Islet of Langerhans (tissue), 1 donor: ENCODE measurements around the gene ABHD2.

Source experiments
- FAIRE-seq: peaks from one replicate; lab custom pipeline; 2011; peaks lifted over from hg19 to GRCh38; lab: Jason Lieb, UNC

Gene ABHD2

GRCh38 chr15:89196994-89197393, 108.7 kb downstream of the ABHD2 start:
- FAIRE-seq, result no peak

- no peak for FAIRE-seq
These were observed 109.3 kb downstream of the ABHD2 start for GRCh38 chr15:89197503-89197971.

- no peak for FAIRE-seq
These were observed 109.9 kb downstream of the ABHD2 start for GRCh38 chr15:89198196-89198595.

DNA sequence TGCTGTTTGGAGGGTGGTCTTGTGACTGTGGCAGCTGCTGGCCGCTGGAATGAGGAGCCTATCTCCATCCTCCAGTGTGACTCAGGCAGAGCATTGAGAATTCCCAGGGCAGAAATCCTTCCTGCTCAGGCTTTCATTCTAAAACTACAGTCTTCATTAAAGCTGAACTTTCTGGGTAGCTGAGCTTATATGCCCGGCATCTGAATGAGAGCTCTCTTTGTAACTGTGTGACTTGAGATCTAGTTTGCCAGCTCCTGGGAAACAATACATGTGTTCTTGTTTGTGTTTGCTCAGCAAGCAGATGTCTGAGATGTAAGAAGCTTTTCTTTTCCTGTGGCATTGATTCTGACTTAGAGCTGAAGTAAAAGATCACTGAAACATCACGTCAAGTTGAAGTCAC, 110.7 kb downstream of the ABHD2 start:
- no peak for FAIRE-seq

DNA sequence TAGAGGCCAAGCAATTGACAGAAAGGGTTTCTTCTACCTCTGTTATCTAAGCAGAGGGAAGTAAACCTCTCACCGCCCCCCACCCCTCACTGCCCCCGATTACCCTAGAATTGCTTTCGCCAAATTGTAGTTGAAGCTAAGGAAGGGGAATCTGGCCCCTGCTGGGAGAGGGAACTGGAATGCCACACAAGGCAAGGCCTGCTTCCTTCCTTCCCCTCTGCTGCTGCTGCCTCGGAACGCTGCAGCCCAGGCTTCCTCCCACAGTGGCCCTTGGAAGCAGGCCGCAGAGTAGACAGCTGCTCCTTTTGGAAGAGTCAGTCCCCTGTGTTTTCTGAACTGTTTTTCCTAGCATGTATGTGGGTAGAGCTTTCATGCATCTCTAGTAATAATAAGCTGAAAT, 111.5 kb downstream of the ABHD2 start:
- no peak for FAIRE-seq

- FAIRE-seq, result no peak
These were observed 111.9 kb downstream of the ABHD2 start for GRCh38 chr15:89200182-89200581.

GRCh38 chr15:89201465-89202005, 113.3 kb downstream of the ABHD2 start:
- no peak for FAIRE-seq

DNA sequence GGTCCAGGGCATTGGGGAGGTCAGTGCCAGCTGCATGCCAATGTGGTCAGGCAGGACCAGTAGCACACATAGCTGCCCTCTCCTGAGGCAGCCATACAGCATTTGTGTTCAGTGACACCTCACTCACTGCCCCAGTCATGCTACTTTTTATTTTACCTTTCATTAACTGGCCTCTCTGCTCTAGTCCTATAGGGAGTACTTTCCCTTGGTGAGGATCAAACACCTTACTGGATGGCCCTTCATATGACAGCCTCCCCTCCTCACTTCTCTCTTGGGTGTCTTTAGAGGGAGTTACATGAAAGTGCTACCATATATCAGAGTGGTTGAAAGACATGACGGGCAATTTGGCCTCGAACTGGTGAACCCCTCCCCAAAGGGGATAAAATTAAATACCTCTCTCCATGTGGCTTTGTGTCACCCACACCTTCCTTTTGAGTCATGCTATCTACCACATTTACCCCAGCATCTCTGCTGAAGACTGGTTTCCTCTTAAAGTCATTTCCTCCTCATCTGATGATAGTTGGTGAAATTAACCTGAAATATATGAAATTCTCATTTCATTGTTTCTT, 115.5 kb downstream of the ABHD2 start:
- no peak for FAIRE-seq

DNA sequence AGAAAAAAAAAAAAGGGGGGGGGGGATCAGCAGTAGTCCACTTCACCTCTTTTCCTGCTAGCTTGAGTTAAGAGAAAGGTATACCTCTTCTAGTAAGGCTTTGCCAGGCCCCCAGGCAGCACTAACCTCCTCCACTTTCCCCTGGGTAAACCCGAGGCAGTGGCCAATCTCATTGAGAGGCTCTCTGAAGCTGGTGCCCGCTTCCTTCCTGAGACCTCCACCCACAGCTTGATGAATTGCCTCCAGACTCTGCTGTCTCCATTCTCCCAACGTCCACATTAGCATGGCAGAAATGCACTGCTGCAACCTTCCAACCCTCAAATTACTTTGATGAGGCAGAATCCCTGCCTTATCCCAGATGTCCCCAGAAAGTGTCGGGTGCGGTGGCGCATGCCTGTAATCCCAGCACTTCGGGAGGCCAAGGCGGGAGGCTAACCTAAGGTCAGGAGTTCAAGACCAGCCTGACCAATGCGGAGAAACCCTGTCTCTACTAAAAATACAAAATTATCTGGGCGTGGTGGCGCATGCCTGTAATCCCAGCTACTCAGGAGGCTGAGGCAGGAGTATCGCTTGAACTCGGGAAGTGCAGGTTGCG, 117.8 kb downstream of the ABHD2 start:
- no peak for FAIRE-seq

- FAIRE-seq, result no peak
These were observed 118.7 kb downstream of the ABHD2 start for GRCh38 chr15:89206908-89207331.

DNA sequence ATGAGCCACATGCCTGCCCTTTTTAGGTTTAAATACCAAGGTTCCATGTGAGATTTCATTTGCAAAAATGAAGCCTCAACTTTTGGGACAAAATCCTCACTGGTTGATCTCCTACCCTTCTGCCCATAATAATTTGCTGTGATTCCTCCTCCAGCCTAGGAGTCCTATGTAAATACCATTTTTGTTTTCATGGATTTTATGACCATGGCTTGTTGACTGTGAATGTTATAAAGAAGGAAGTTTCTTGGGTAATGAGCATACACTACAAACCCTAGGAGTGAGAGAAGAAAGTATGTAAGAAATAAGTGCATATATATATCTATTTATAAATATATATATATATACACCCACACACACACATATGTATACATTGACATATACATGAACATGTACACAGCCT, 120.0 kb downstream of the ABHD2 start:
- no peak for FAIRE-seq

GRCh38 chr15:89209057-89209456, 120.8 kb downstream of the ABHD2 start:
- no peak for FAIRE-seq

DNA sequence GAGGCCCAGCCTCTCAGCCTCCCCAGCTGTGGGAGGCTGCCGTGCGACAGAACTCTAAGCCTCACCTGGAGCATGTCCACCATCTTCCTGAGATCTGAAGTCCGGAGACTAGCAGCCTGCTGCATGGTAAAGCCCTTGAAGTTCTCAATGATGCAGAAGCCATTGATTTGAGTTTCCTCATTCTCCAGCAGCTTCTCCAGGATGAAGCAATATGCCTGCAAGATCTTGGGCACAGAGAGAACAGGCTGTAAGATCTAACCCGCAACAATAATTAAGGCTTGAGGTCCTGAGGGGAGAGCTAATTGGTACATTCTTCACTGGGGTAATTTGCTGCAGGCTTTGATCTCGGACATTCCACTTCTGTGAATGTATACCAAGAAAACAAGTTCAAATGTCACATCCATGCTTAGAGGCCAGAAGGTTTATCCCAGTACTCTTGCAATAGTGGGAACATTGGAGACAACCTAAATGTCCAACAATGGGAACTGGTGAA, 123.5 kb downstream of the ABHD2 start:
- FAIRE-seq, result no peak

- no peak for FAIRE-seq
These were observed 127.4 kb downstream of the ABHD2 start for GRCh38 chr15:89215627-89216026.

- no peak for FAIRE-seq
These were observed 128.8 kb downstream of the ABHD2 start for GRCh38 chr15:89217031-89217430.

- no peak for FAIRE-seq
These were observed 129.6 kb downstream of the ABHD2 start for GRCh38 chr15:89217686-89218376.

DNA sequence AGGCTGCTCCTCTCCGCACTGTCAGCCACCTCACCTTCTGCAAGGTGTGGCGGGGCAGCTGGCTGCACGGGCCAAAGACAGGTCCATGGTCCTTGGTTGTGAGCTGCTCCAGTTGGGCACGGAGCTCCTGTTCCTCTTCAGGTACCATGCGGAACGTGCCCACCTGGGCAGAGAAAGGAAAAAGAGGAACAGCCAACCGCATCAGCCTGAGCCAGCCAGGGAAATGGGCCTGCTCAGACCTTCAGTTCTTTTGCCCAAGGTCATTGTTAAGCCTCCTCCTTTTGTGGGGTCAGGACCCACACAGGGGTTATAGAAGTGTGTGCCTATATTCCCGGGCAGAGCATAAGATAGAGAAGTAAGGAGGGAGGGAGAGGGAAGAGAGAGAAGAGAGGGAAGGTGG, 130.3 kb downstream of the ABHD2 start:
- FAIRE-seq, result no peak

DNA sequence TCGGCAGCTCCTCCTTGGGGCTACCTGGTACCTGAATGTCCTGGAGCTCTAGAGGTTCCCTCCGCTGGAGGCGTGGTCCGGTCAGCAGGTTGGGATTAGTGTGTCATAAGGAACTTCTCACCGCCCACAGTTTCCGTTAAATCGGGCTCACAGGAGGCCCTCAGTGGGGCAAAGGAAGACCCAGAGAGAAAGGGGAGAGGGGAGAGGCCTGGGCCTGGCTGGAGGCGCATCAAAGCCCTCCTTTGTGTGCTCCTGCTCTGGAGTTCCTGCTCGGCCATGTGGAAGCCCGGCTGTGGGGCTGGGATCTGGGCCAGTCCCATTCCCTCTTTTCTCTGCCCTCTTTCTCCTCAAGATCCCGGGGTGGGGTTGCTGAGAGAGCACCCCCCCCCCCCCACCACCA, 133.3 kb downstream of the ABHD2 start, which contains the start of gene RLBP1:
Gene RLBP1, minus strand, starts transcription at position 37 of the 400 bp plus-strand sequence. CDS start 2,604 bp downstream, outside the sequence.
- no peak for FAIRE-seq

- FAIRE-seq, result no peak
These were observed 137.3 kb downstream of the ABHD2 start for GRCh38 chr15:89225588-89225987.

DNA sequence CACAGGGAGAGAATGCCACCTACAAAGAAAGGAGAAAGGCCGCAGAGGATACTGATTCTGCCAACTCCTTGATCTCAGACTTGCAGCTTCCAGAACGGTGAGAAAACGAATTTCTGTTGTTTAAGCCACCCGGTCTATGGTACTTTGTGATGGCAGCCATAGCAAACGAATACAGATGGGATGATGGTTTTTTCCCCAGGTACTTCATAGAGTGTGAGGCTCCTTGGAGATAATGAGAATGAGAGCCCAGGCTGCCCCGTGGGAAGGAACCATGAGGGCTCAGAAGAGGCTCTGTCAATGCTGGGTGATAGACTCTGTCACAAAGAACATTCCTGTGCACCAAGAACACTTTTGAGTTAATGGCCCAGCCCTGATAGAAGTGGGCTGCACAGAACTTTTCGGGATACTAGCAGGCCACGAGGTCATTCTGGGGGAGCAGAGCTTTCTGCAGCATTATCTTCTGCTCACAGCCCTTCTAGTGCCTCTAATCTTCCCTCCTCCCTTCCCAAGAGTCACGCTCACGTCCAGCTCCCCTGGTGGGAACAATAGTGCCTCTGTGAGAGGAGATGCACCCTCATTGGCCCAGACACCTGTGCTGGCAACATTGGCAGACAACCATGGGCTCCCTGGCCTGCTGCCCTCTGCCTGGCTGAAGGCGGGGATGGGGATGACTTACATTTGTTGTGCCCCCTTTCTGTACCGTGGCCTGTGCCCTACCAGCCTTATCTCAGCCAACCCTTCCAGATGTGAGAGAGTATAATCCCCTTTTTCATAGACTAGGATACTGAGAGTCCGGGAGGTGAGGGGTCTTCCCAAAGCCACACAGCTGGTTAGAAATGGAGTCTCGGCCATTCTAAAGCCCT, 138.3 kb downstream of the ABHD2 start:
- no peak for FAIRE-seq

GRCh38 chr15:89227425-89227824, 139.2 kb downstream of the ABHD2 start:
- FAIRE-seq, result no peak

GRCh38 chr15:89230277-89230676, 142.0 kb downstream of the ABHD2 start:
- no peak for FAIRE-seq
